NCI-H1092 (cell line): Measurements from ENCODE around the gene LRRC8D.
"Not testable (repeated sequence)": the region's sequence is repeated elsewhere in the genome, so short reads cannot be mapped to it uniquely, and the experiment has no call there.

Experiments
- DNase-seq: peaks from one replicate; lab custom pipeline; 2025; lab: John Stamatoyannopoulos, UW

Gene LRRC8D

GRCh38 chr1:89913353-89914095 lies 92.7 kb downstream of the LRRC8D start:
- DNase-seq = no peak

- DNase-seq = no peak
These were observed 96.5 kb downstream of the LRRC8D start for GRCh38 chr1:89917353-89917752.

GRCh38 chr1:89918127-89918793 lies 97.4 kb downstream of the LRRC8D start:
- DNase-seq = no peak

GRCh38 chr1:89918794-89919155 lies 97.9 kb downstream of the LRRC8D start:
- DNase-seq = no peak

GRCh38 chr1:89919174-89919573 lies 98.3 kb downstream of the LRRC8D start:
- DNase-seq = no peak

- DNase-seq = no peak
These were observed 102.1 kb downstream of the LRRC8D start for GRCh38 chr1:89922911-89923310.

- no peak for DNase-seq
These were observed 102.7 kb downstream of the LRRC8D start for GRCh38 chr1:89923517-89923916.

GRCh38 chr1:89924075-89924474 lies 103.2 kb downstream of the LRRC8D start:
- DNase-seq = not testable (repeated sequence)

- no peak for DNase-seq
These were observed 106.2 kb downstream of the LRRC8D start for GRCh38 chr1:89927049-89927448.

- DNase-seq = no peak
These were observed 106.6 kb downstream of the LRRC8D start for GRCh38 chr1:89927478-89927877.

- DNase-seq = no peak
These were observed 107.7 kb downstream of the LRRC8D start for GRCh38 chr1:89928506-89928905.

- no peak for DNase-seq
These were observed 108.7 kb downstream of the LRRC8D start for GRCh38 chr1:89929467-89930063.

- DNase-seq = no peak
These were observed 109.7 kb downstream of the LRRC8D start for GRCh38 chr1:89930579-89930978.

- no peak for DNase-seq
These were observed 111.1 kb downstream of the LRRC8D start for GRCh38 chr1:89931964-89932363.

- no peak for DNase-seq
These were observed 111.9 kb downstream of the LRRC8D start for GRCh38 chr1:89932598-89933364.

- no peak for DNase-seq
These were observed 113.6 kb downstream of the LRRC8D start for GRCh38 chr1:89934461-89934860.

- DNase-seq = no peak
These were observed 114.4 kb downstream of the LRRC8D start for GRCh38 chr1:89935235-89935634.

GRCh38 chr1:89936694-89937093 lies 115.9 kb downstream of the LRRC8D start:
- DNase-seq = no peak

- DNase-seq = no peak
These were observed 117.6 kb downstream of the LRRC8D start for GRCh38 chr1:89938171-89939055.

- DNase-seq = no peak
These were observed 118.3 kb downstream of the LRRC8D start for GRCh38 chr1:89939059-89939570.

- no peak for DNase-seq
These were observed 119.0 kb downstream of the LRRC8D start for GRCh38 chr1:89939693-89940438.
